Femur (tissue), 1 donor: Measurements from ENCODE around the gene CNTNAP2.

Experiments
- DNase-seq: peaks from one replicate; pipeline ENCODE4 v3.0.0-alpha.2; 2017

CNTNAP2 gene

DNA sequence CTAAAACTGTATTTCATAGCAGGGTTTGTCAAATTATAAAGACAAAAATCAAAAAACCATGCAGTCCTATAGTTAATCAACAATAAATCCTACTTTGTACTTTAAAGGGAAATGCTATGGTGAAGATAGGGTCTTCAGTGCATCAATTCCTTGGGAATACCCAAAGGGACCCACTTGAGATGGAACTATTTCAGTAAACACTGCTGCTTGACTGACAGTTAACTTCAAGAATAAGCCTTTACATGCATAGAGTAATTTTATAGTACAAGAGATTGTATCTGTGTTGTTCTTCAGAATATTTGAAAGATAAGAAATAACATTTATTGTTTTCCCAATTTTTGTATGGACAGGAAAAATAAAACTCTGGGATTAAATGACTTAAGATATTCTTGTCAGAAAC lies 1179.6 kb downstream of the CNTNAP2 start:
- DNase-seq = no peak

- no peak for DNase-seq
These were observed 1180.4 kb downstream of the CNTNAP2 start for GRCh38 chr7:147296986-147297385.

GRCh38 chr7:147298611-147299043 lies 1182.0 kb downstream of the CNTNAP2 start:
- no peak for DNase-seq

DNA sequence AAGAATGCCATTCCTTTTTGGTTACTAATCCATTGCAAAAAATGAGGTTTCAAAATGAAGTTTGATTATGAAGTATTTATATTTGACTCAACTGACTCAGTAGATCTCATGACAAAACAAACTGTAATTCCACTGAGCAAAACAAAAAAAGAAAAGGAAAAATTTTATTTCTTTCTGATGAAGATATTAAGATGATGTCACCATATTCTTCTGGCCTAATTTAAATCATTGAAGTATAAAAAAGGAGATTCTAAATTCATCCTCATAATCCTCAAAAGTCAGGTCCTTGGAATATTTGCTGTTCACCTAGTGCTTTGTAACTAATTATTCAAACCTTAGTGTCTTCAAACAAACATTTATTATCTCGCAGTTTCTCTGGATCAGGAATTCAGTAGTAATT lies 1183.7 kb downstream of the CNTNAP2 start:
- no peak for DNase-seq

- DNase-seq = no peak
These were observed 1187.8 kb downstream of the CNTNAP2 start for GRCh38 chr7:147304376-147304775.

- DNase-seq = no peak
These were observed 1189.2 kb downstream of the CNTNAP2 start for GRCh38 chr7:147305827-147306226.

- no peak for DNase-seq
These were observed 1191.9 kb downstream of the CNTNAP2 start for GRCh38 chr7:147308539-147308938.

DNA sequence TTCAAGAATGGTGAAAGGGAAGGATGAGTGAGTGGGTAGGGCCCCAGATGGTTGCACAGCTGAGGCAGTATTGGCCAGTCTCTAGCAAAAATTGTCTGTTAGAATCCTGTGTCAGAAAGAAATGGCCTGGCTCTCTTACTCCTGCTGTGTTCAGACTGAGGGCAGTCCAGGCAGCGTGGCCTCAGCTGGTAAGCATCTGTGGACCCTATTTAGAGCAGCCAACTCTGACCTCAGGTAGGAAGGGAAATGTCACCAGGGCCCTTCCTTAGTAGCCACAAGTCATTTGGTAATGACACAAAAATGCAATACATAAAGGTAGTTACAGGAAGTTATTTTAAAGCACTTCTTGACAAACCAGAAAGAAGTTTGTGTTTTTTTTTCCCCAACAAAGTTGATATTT lies 1194.7 kb downstream of the CNTNAP2 start:
- no peak for DNase-seq

- DNase-seq = no peak
These were observed 1204.9 kb downstream of the CNTNAP2 start for GRCh38 chr7:147321504-147321903.

DNA sequence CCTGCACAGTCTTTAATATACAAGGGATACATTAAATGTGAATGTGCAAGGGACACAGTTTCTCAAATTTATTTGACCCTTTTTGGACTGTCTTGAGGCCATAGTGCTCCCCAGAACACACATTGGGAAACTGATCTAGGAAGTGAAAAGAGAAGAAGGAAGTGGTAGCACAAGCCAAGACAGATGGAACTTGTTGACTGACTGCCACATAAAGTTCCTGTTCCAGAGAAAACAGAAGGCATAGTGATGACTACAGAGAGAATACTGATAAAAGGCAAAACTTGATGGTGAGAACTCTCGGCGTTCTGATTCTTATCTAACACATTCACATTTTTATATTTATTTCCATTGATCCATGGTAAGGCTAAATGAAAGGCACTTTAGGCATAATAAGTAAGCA lies 1216.4 kb downstream of the CNTNAP2 start:
- DNase-seq = no peak

DNA sequence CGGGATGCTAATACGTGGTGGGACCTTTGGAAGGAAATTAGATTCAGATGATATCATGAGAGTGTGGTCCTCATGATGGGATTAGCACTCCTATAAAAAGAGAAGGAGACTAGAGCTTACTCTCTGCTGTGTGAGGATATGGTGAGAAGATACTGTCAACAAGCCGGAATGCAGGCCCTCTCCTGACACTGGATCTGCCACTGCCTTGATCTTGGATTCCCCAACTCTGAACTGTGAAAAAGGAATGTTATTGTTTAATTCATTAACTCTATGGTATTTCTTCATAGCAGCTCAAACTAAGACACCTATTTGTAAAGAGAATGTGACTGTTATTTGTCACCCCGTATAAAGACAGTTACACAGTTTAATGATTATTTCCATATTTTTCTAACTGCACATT lies 1246.5 kb downstream of the CNTNAP2 start:
- no peak for DNase-seq

GRCh38 chr7:147376192-147376591 lies 1259.6 kb downstream of the CNTNAP2 start:
- DNase-seq = no peak

- no peak for DNase-seq
These were observed 1264.3 kb downstream of the CNTNAP2 start for GRCh38 chr7:147380926-147381325.

DNA sequence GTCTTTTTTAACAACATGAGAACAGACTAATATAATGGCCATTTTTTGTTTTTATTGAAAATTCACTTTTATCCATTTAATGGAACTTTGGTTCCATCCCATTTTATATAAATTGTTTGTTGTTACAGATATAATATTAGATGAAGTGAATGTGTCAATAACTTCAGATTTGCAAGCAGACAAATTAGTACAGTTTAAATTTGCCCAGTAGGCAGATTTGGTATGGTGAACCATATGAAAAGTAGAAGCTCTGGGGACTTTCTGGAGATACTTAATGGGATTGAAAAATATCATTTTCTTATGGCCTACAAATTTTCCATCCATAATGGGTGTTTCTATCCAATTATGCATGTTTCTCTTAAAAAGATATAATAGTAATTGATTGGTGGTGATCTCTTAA lies 1277.7 kb downstream of the CNTNAP2 start:
- DNase-seq = no peak

DNA sequence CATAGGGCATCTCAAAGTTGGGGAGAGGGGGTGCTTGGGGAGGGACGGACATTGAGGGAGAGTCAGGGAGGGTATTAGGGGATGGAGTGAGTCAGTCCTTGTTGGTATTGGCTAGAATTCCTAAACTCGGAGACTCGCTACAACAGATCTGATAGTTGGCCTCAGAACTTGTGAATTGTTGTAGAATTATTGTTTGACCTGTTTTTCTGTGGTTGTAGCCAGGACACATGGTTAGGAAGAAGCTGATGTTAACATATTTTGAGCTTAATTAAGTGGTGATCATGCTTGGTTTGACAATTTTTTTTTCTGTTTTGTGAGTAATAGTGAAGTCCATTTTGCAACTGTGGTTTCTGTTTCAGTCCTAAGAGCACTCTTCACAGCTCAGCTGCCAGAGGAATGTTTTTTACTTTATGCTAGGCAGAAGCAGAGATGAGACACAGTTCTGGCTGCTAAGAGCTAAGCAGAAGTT lies 1283.7 kb downstream of the CNTNAP2 start:
- DNase-seq = no peak

- DNase-seq = no peak
These were observed 1284.3 kb downstream of the CNTNAP2 start for GRCh38 chr7:147400925-147401324.

DNA sequence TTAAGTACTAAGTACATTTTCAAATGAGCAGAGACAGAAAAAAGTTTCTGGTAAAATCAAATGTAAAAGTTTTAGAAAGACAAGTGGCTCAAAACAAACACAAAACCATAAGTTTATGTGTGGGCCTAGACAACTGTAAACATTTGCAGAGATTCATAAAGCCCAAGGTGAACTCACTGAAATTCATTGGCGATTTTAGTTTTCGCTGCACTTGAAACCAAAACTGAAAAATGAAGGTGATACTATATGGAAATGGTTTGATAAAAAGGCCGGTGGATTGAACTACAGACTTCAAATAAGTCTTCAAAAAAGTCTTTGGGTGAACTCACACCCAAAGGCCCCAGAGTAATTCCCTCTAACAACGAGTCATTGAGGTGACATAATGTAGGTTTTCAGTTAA lies 1289.0 kb downstream of the CNTNAP2 start:
- DNase-seq = no peak

- DNase-seq = no peak
These were observed 1290.0 kb downstream of the CNTNAP2 start for GRCh38 chr7:147406521-147407135.

- DNase-seq = no peak
These were observed 1294.5 kb downstream of the CNTNAP2 start for GRCh38 chr7:147411096-147411495.

- no peak for DNase-seq
These were observed 1295.5 kb downstream of the CNTNAP2 start for GRCh38 chr7:147412109-147412508.

GRCh38 chr7:147412782-147413556 lies 1296.4 kb downstream of the CNTNAP2 start:
- no peak for DNase-seq

DNA sequence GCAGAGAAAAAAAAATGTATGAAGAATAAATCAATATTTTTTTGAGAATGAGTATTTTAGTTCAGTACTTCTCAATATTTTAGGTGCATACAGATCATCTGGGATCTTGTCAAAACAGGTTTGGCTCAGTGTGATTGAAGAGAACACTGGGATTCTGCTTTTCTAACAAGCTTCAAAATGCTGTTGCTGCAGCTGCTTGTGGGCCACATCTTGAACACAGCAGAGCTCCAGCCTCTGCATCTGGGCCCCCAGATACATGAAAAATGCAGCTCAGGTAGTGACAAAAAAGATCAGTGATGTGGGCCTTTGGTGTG lies 1296.9 kb downstream of the CNTNAP2 start:
- no peak for DNase-seq

DNA sequence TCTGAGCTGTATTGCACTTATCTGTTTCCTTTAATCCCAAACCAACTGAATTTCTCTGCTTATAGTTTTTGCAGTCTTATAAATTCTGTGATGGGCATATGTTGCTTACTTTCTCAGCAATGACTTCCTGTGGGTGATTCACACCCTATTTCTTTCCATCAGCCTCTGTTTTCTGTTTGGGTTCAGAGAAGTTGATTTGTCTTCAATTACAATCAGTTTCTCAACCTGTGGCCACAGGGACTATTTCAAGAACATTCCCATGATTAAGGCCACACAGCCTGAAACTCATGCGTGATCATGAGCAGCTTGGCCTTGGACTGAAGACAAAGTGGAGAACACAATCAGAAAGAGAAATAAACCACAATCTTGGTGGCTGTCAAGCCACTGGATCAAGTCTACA lies 1299.4 kb downstream of the CNTNAP2 start:
- DNase-seq = no peak

DNA sequence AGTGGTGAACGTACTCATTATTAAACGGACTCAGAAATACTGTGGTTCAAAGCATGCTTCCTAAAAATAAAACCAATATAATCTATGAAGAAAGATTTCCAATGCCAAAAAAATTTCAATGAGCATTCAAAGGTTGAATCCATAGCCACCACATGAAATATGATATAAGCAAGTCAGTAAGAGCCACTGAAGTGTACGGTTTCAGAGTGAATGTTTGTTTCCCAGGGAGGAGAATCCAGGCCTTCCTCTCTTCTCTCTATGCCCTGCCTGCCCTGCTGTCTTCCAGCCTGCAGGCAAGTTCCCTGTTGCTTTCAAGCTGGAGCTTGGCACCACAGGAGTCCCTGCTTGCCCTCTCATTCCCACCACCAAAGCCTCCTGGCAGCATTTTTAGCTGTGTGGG lies 1302.4 kb downstream of the CNTNAP2 start:
- DNase-seq = no peak

DNA sequence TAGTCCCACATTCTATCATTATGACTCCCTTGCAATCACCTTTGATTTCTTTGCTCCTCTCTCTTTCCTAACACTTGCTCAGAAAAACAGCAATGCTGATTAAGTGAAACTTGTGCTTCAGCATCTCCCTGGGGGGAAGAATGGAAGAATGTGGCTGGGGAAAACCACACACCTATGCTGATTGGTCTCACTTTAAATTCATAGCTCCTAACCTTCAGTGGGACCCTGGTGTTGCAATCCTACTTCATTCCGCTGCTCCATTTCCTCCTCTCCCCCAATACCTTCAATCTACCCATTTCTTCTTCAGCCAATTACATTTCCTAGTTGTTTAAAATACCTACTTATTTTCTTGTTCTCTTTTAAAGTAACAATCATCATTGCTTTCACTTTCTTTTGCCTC lies 1307.3 kb downstream of the CNTNAP2 start:
- DNase-seq = no peak
